GM21576 (cell line): ENCODE results near the gene MID1.
A peak's percentile ranks its signal among the peaks of the same experiment; 100 is the strongest.

ENCODE experiments used
- ATAC-seq: cut with Tn5 transposase; IDR thresholded peaks from one replicate; pipeline ENCODE4 v1.9.1; 2021; ENCODE audit warnings: mild to moderate bottlenecking, moderate library complexity; ENCODE audit not compliant: unreplicated experiment

MID1 gene

GRCh38 chrX:10496345-10496965, 123.9 kb downstream of the MID1 start:
- no peak for ATAC-seq

GRCh38 chrX:10495677-10496076, 124.7 kb downstream of the MID1 start:
- no peak for ATAC-seq

GRCh38 chrX:10492250-10492649, 128.1 kb downstream of the MID1 start:
- no peak for ATAC-seq

- ATAC-seq, result no peak
Observed at GRCh38 chrX:10486373-10486772, 134.0 kb downstream of the MID1 start.

- ATAC-seq, result no peak
Observed at GRCh38 chrX:10485326-10485725, 135.1 kb downstream of the MID1 start.

- ATAC-seq, result no peak
Observed at GRCh38 chrX:10484683-10485247, 135.6 kb downstream of the MID1 start.

- no peak for ATAC-seq
Observed at GRCh38 chrX:10483191-10483831, 137.1 kb downstream of the MID1 start.

- no peak for ATAC-seq
Observed at GRCh38 chrX:10482708-10483107, 137.7 kb downstream of the MID1 start.

- ATAC-seq, result peak; percentile 75
Observed at GRCh38 chrX:10482261-10482660, 138.1 kb downstream of the MID1 start.

GRCh38 chrX:10480861-10481260, 139.5 kb downstream of the MID1 start:
- ATAC-seq, result no peak

GRCh38 chrX:10479508-10479907, 140.9 kb downstream of the MID1 start:
- ATAC-seq, result no peak

- no peak for ATAC-seq
Observed at GRCh38 chrX:10477525-10477924, 142.9 kb downstream of the MID1 start.

- no peak for ATAC-seq
Observed at GRCh38 chrX:10474913-10475568, 145.3 kb downstream of the MID1 start.

GRCh38 chrX:10474510-10474909, 145.9 kb downstream of the MID1 start:
- ATAC-seq, result no peak

- ATAC-seq, result no peak
Observed at GRCh38 chrX:10471418-10471817, 149.0 kb downstream of the MID1 start.

GRCh38 chrX:10470009-10470408, 150.4 kb downstream of the MID1 start:
- ATAC-seq, result no peak

GRCh38 chrX:10467793-10468192, 152.6 kb downstream of the MID1 start:
- ATAC-seq, result no peak

GRCh38 chrX:10465254-10465653, 155.1 kb downstream of the MID1 start:
- no peak for ATAC-seq

GRCh38 chrX:10457092-10457491, 163.3 kb downstream of the MID1 start:
- ATAC-seq, result no peak

- ATAC-seq, result no peak
Observed at GRCh38 chrX:10453945-10454344, 166.4 kb downstream of the MID1 start.

- ATAC-seq, result no peak
Observed at GRCh38 chrX:10450959-10451355, 169.4 kb downstream of the MID1 start.
